ENCODE measurements around the gene SLX4IP.

Gene SLX4IP

DNA sequence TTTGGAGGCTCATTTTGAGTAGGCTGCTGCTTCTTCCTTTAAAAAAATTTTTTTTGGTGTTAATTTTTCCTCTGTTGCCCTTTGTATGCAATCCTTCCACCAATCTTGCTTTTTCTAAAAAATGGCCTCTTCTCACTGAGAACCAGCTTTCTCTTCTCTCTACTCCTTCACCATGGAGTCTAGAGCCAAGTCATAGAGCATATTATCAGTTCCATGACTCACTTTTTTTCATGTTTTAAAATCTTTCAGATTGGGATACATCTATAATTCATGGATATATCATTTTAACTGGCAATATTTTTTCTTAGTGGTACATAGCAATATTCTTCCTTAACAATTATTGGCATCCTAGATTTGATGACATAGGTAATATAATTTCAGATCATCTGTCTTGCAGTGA lies 62.7 kb downstream of the SLX4IP start:
- H3K4me1 ChIP-seq (ENCODE audit: insufficient read depth, low read length): peaks cover 26% of the 10 kb centered on the region
- H3K4me3 ChIP-seq (ENCODE audit: low read length): no peak overlapping the region

GRCh38 chr20:10498200-10498599 lies 63.1 kb downstream of the SLX4IP start:
- H3K4me3 ChIP-seq (ENCODE audit: low read length): no peak overlapping the region
- H3K27ac ChIP-seq (ENCODE audit: low read depth, low read length): no peak overlapping the region
- H3K36me3 ChIP-seq (ENCODE audit: insufficient read depth, low read length): no peaks in the 10 kb centered on the region
- H3K4me1 ChIP-seq (ENCODE audit: insufficient read depth, low read length): peaks cover 26% of the 10 kb centered on the region
- no peaks in the 10 kb centered on the region for H3K27me3 ChIP-seq (ENCODE audit: insufficient read depth, low read length)
- no peaks in the 10 kb centered on the region for H3K9me3 ChIP-seq (ENCODE audit: insufficient read depth, low read depth, low read length)
- 67% methylated on average over 1 of the region's 1 CpG for WGBS
- H3K9ac ChIP-seq (ENCODE audit: low read depth, low read length): no peak overlapping the region

More for the DNA sequence above, 62.7 kb downstream of the SLX4IP start:
- Histone ChIP-seq H3K9ac (ENCODE audit: low read depth, low read length) (no peak overlapping the region), H3K27me3 (ENCODE audit: insufficient read depth, low read length) (no peaks in the 10 kb centered on the region), H3K36me3 (ENCODE audit: insufficient read depth, low read length) (no peaks in the 10 kb centered on the region), H3K9me3 (ENCODE audit: insufficient read depth, low read depth, low read length) (no peaks in the 10 kb centered on the region), H3K27ac (ENCODE audit: low read depth, low read length) (no peak overlapping the region)

- peak overlapping the region; percentile 14; the same call in 1 of the 2 replicates for H3K27ac ChIP-seq (ENCODE audit: low read depth, low read length)
- peaks cover 26% of the 10 kb centered on the region for H3K4me1 ChIP-seq (ENCODE audit: insufficient read depth, low read length)
- H3K9ac ChIP-seq (ENCODE audit: low read depth, low read length): no peak overlapping the region
- H3K36me3 ChIP-seq (ENCODE audit: insufficient read depth, low read length): no peaks in the 10 kb centered on the region
- H3K4me3 ChIP-seq (ENCODE audit: low read length): no peak overlapping the region
- H3K27me3 ChIP-seq (ENCODE audit: insufficient read depth, low read length): no peaks in the 10 kb centered on the region
- H3K9me3 ChIP-seq (ENCODE audit: insufficient read depth, low read depth, low read length): no peaks in the 10 kb centered on the region
- WGBS: 70% methylated on average over 4 of the region's 4 CpGs
Observed at GRCh38 chr20:10501402-10501801, 66.3 kb downstream of the SLX4IP start.

DNA sequence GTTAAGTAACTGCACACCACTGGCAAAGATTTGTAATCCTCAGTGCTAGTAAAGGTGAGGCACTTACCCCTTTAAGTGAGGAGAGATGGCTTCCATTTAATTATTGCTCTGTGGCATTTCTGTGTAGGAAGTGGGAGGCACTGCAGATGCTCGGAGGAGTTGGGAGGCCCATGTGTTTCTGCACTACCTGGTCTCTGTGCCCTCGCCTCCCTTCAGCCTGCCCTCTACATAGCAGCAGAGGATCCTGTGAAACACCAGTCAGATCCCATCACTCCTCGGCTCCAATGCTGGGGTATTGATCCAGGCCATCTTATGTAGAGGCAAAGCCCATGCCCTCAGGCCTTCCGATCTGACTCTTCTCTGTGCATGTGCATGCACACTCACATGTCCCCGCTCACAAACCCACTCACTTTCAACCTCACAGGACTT lies 67.0 kb downstream of the SLX4IP start:
- Histone ChIP-seq H3K4me3 (ENCODE audit: low read length) (no peak overlapping the region), H3K9me3 (ENCODE audit: insufficient read depth, low read depth, low read length) (no peaks in the 10 kb centered on the region), H3K36me3 (ENCODE audit: insufficient read depth, low read length) (no peaks in the 10 kb centered on the region), H3K4me1 (ENCODE audit: insufficient read depth, low read length) (peaks cover 31% of the 10 kb centered on the region), H3K9ac (ENCODE audit: low read depth, low read length) (no peak overlapping the region), H3K27ac (ENCODE audit: low read depth, low read length) (no peak overlapping the region), H3K27me3 (ENCODE audit: insufficient read depth, low read length) (no peaks in the 10 kb centered on the region)
- WGBS: 90% methylated on average over 5 of the region's 5 CpGs

DNA sequence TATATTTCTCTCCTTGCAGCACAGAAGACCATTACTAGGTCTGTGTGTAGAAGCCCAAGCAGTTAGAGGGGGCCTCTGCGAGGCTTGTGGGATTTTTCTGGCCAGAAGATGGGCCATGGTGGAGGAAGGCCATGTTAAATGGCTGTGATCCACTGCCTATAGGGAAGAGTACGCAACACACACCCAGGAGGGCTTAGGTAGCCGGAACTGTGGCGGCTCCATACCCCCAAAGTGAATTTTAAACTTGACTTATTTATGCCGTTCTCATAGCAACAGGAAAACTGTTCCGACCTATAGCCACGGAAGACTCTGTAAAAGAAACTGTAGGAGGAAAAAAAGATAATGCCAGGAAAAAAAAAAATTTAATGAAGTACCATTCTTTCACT lies 69.5 kb downstream of the SLX4IP start:
- no peaks in the 10 kb centered on the region for H3K27me3 ChIP-seq (ENCODE audit: insufficient read depth, low read length)

GRCh38 chr20:10504994-10505730 lies 70.1 kb downstream of the SLX4IP start:
- Histone ChIP-seq H3K27ac (ENCODE audit: low read depth, low read length) (no peak overlapping the region), H3K36me3 (ENCODE audit: insufficient read depth, low read length) (no peaks in the 10 kb centered on the region), H3K4me1 (ENCODE audit: insufficient read depth, low read length) (peaks cover 36% of the 10 kb centered on the region), H3K27me3 (ENCODE audit: insufficient read depth, low read length) (no peaks in the 10 kb centered on the region), H3K9ac (ENCODE audit: low read depth, low read length) (no peak overlapping the region), H3K9me3 (ENCODE audit: insufficient read depth, low read depth, low read length) (no peaks in the 10 kb centered on the region), H3K4me3 (ENCODE audit: low read length) (no peak overlapping the region)
- 68% methylated on average over 5 of the region's 5 CpGs for WGBS

More for the DNA sequence above, 69.5 kb downstream of the SLX4IP start:
- WGBS: 94% methylated on average over 7 of the region's 7 CpGs
- H3K36me3 ChIP-seq (ENCODE audit: insufficient read depth, low read length): no peaks in the 10 kb centered on the region
- no peak overlapping the region for H3K27ac ChIP-seq (ENCODE audit: low read depth, low read length)
- peaks cover 34% of the 10 kb centered on the region for H3K4me1 ChIP-seq (ENCODE audit: insufficient read depth, low read length)
- H3K4me3 ChIP-seq (ENCODE audit: low read length): no peak overlapping the region
- no peak overlapping the region for H3K9ac ChIP-seq (ENCODE audit: low read depth, low read length)
- no peaks in the 10 kb centered on the region for H3K9me3 ChIP-seq (ENCODE audit: insufficient read depth, low read depth, low read length)

DNA sequence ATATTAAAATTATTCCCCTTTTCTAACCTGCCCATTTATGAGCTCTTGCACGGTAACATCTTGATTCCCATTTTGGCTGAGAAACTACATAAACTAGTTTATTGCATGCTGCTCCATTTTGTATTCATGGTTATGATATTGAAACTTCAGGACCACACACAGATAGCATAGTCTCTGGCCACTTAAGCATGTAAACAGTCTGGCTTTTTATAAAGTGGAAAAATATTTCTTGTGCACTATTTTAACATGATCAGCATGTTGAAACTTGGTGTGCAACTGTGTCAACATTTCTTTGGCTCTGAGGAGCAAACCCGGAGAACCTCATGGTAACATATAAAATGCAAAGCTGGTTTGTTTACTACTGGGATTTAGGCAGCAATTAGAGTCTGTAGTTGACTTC lies 70.7 kb downstream of the SLX4IP start:
- no peak overlapping the region for H3K9ac ChIP-seq (ENCODE audit: low read depth, low read length)
- no peaks in the 10 kb centered on the region for H3K27me3 ChIP-seq (ENCODE audit: insufficient read depth, low read length)
- H3K4me1 ChIP-seq (ENCODE audit: insufficient read depth, low read length): peaks cover 33% of the 10 kb centered on the region
- no peaks in the 10 kb centered on the region for H3K36me3 ChIP-seq (ENCODE audit: insufficient read depth, low read length)
- H3K27ac ChIP-seq (ENCODE audit: low read depth, low read length): no peak overlapping the region
- no peak overlapping the region for H3K4me3 ChIP-seq (ENCODE audit: low read length)
- WGBS: 96% methylated on average over 2 of the region's 2 CpGs
- H3K9me3 ChIP-seq (ENCODE audit: insufficient read depth, low read depth, low read length): no peaks in the 10 kb centered on the region

DNA sequence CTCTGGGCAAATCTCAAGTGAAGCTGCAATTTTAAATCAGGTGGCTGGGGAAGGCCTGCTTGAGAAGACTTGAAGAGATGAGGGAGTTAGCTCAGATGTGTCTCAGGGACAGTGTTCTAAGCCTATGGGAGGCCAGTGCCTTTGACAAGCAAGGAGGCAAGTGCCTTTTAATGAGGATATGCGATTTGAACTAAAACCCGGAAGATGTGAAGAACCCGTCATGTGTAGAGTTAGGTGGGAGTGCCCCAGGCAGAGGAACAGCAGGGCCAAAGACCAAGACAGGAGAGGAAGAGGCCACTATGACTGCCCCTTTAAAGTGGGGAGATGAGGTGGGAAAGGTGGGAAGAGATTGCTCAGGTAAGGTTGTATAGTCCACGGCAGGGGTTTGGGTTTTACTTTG lies 71.9 kb downstream of the SLX4IP start:
- peaks cover 33% of the 10 kb centered on the region for H3K4me1 ChIP-seq (ENCODE audit: insufficient read depth, low read length)
- no peak overlapping the region for H3K9ac ChIP-seq (ENCODE audit: low read depth, low read length)
- H3K36me3 ChIP-seq (ENCODE audit: insufficient read depth, low read length): no peaks in the 10 kb centered on the region
- no peak overlapping the region for H3K27ac ChIP-seq (ENCODE audit: low read depth, low read length)
- H3K27me3 ChIP-seq (ENCODE audit: insufficient read depth, low read length): no peaks in the 10 kb centered on the region
- H3K9me3 ChIP-seq (ENCODE audit: insufficient read depth, low read depth, low read length): no peaks in the 10 kb centered on the region
- H3K4me3 ChIP-seq (ENCODE audit: low read length): no peak overlapping the region
- 82% methylated on average over 4 of the region's 4 CpGs for WGBS

- H3K4me1 ChIP-seq (ENCODE audit: insufficient read depth, low read length): peaks cover 32% of the 10 kb centered on the region
- no peaks in the 10 kb centered on the region for H3K36me3 ChIP-seq (ENCODE audit: insufficient read depth, low read length)
- H3K4me3 ChIP-seq (ENCODE audit: low read length): no peak overlapping the region
- 94% methylated on average over 3 of the region's 4 CpGs for WGBS
- H3K9ac ChIP-seq (ENCODE audit: low read depth, low read length): no peak overlapping the region
- H3K9me3 ChIP-seq (ENCODE audit: insufficient read depth, low read depth, low read length): no peaks in the 10 kb centered on the region
- H3K27ac ChIP-seq (ENCODE audit: low read depth, low read length): no peak overlapping the region
- no peaks in the 10 kb centered on the region for H3K27me3 ChIP-seq (ENCODE audit: insufficient read depth, low read length)
Observed at GRCh38 chr20:10508060-10508459, 73.0 kb downstream of the SLX4IP start.

- peaks cover 32% of the 10 kb centered on the region for H3K4me1 ChIP-seq (ENCODE audit: insufficient read depth, low read length)
- H3K27me3 ChIP-seq (ENCODE audit: insufficient read depth, low read length): no peaks in the 10 kb centered on the region
- no peak overlapping the region for H3K4me3 ChIP-seq (ENCODE audit: low read length)
- H3K36me3 ChIP-seq (ENCODE audit: insufficient read depth, low read length): no peaks in the 10 kb centered on the region
- 76% methylated on average over 8 of the region's 8 CpGs for WGBS
- H3K9me3 ChIP-seq (ENCODE audit: insufficient read depth, low read depth, low read length): no peaks in the 10 kb centered on the region
- H3K27ac ChIP-seq (ENCODE audit: low read depth, low read length): no peak overlapping the region
- no peak overlapping the region for H3K9ac ChIP-seq (ENCODE audit: low read depth, low read length)
Observed at GRCh38 chr20:10508468-10509251, 73.6 kb downstream of the SLX4IP start.

DNA sequence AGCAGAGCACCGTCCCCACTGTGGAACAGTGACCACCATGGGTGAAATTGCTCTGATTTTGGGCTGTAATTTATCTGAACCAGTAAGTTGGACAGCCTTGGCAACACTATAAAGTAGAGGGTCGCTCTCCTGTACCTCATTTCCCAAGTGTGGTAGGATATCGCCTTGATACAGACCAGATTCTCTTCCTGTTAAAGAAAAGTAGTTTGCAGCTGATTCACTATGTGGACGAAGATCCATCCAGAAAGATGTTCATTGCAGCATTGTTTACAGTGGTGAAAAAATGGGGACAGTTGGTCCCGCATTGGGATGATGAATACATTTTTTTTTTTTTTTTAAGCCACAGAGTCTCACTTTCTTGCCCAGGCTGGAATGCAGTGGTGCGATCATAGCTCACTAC lies 74.3 kb downstream of the SLX4IP start:
- H3K27ac ChIP-seq (ENCODE audit: low read depth, low read length): no peak overlapping the region
- no peak overlapping the region for H3K9ac ChIP-seq (ENCODE audit: low read depth, low read length)
- no peaks in the 10 kb centered on the region for H3K9me3 ChIP-seq (ENCODE audit: insufficient read depth, low read depth, low read length)
- 80% methylated on average over 6 of the region's 6 CpGs for WGBS
- peaks cover 37% of the 10 kb centered on the region for H3K4me1 ChIP-seq (ENCODE audit: insufficient read depth, low read length)
- H3K27me3 ChIP-seq (ENCODE audit: insufficient read depth, low read length): no peaks in the 10 kb centered on the region
- no peak overlapping the region for H3K4me3 ChIP-seq (ENCODE audit: low read length)
- H3K36me3 ChIP-seq (ENCODE audit: insufficient read depth, low read length): no peaks in the 10 kb centered on the region

Measured in HUES64 (cell line).